GM19240 (cell line): ENCODE results near the gene PEX11G.
"Not testable (repeated sequence)": the region's sequence is repeated elsewhere in the genome, so short reads cannot be mapped to it uniquely, and the experiment has no call there.

Experiments
- DNase-seq: peaks from one replicate; pipeline ENCODE4 v3.0.0; 2011; ENCODE audit warnings: low spot score; ENCODE audit not compliant: insufficient read length

Gene PEX11G

GRCh38 chr19:7434391-7434790 lies 54.4 kb downstream of the PEX11G start:
- DNase-seq, result no peak

GRCh38 chr19:7433456-7433855 lies 55.4 kb downstream of the PEX11G start:
- DNase-seq, result not testable (repeated sequence)

- DNase-seq, result no peak
These were observed 59.1 kb downstream of the PEX11G start for GRCh38 chr19:7429638-7430282.

- DNase-seq, result no peak
These were observed 60.2 kb downstream of the PEX11G start for GRCh38 chr19:7428651-7429113.

- no peak for DNase-seq
These were observed 60.9 kb downstream of the PEX11G start for GRCh38 chr19:7427944-7428343.

GRCh38 chr19:7426986-7427385 lies 61.8 kb downstream of the PEX11G start:
- DNase-seq, result no peak
